ENCODE data around the gene SARS1.

SARS1 gene

GRCh38 chr1:109258481-109259466, 45.1 kb downstream of the SARS1 start:
- no peak for DNase-seq (ENCODE audit: low read depth, low spot score)
- H3K4me3 ChIP-seq (ENCODE audit: low read depth, low read length), result no peak overlapping the region
- TF ChIP-seq CTCF (IDR thresholded peaks at IDR 0.05; ENCODE audit: insufficient read depth, low read length, missing control alignments), result no peak
- ChIA-PET CTCF (interaction anchor here (1.4 to 11.4 kb wide), 3 partner anchors 21 to 274 kb away, joined by 3 to 206 read pairs (median 9); partner anchors contain the start of gene SORT1), POLR2A (no interaction called here)

DNA sequence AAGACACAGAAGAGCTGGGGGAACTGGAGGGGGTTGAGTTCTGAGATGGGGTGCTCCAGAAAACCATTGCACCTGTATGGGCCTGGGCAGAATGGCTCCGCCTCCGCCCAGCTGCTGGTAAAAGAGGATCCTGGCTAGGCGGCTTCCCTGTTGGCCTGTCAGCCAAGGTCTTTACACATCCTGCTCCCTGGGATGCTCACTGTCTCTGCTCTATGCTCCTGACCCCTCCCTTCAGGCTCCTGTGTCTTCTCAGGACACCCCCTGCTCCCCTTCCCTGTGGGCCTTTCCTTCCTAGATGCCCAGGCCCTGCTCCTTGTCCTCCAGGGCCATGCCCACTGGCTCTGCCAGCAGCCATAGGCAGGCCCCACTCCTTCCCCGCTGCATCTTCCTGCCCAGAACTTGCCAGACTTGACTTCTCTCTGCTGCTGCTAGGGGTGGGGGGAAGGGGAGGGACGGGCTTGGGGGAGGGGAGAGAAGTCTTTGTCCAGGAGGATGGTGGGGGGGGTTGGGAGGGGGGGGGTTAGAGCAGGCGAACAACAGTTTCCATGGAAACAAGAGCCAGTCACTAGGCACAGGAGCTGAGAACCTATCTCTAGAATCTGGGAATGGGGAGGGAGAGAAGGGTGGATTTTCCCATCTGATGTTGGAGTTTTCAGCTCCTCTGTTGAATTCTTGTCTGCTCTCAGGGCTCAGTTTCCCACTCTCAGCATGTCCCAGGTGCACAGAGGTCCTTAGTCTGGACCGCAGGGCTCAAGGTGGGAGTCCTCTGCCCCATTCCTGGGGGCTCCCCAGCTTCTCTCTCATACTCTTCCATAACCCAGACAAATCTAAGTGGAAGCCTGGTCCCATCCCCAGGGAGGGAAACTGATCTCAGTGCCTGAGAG, 46.2 kb downstream of the SARS1 start:
- ChIA-PET CTCF (interaction anchor here (0.5 to 11.4 kb wide), 6 partner anchors 8 to 272 kb away, joined by 3 to 206 read pairs (median 8); partner anchors contain the start of gene SORT1), POLR2A (no interaction called here)
- TF ChIP-seq CTCF (IDR thresholded peaks at IDR 0.05; ENCODE audit: insufficient read depth, low read length, missing control alignments), result no peak
- no peak overlapping the region for H3K4me3 ChIP-seq (ENCODE audit: low read depth, low read length)
- no peak for DNase-seq (ENCODE audit: low read depth, low spot score)

DNA sequence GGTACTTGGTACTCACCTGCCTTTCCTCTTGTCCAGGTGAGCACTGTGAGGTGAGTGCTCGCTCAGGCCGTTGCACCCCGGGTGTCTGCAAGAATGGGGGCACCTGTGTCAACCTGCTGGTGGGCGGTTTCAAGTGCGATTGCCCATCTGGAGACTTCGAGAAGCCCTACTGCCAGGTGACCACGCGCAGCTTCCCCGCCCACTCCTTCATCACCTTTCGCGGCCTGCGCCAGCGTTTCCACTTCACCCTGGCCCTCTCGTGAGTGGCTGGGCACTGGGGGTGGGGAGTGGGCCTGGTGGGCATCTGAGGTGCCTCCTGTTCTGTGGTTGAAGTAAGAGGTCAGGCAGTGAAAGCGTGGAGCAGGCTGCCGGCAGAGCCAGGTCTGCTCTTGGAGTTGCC, 47.3 kb downstream of the SARS1 start:
- H3K4me3 ChIP-seq (ENCODE audit: low read depth, low read length), result no peak overlapping the region
- POLR2A ChIA-PET, result no interaction called here
- no peak for TF ChIP-seq CTCF (IDR thresholded peaks at IDR 0.05; ENCODE audit: insufficient read depth, low read length, missing control alignments)
- CTCF ChIA-PET, result interaction anchor here (1.3 to 11.4 kb wide), 3 partner anchors 10 to 138 kb away, joined by 6 to 206 read pairs (median 10); partner anchors contain the start of gene SORT1
- DNase-seq (ENCODE audit: low read depth, low spot score), result no peak

DNA sequence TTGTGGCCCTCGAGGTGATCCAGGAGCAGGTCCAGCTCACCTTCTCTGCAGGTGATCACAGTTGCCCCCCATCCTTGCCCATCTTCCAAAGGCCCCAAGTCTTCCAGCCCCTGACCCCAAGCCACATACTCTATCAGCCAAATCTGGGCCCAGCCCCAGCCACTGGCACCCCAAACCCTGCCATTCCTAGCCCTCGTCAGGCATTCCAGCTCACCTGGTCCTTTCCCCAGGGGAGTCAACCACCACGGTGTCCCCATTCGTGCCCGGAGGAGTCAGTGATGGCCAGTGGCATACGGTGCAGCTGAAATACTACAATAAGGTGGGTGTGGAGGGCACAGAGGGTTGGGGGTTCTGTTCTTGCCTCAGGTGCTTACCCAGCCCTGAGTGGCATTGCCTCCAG, 47.9 kb downstream of the SARS1 start:
- no peak for DNase-seq (ENCODE audit: low read depth, low spot score)
- H3K4me3 ChIP-seq (ENCODE audit: low read depth, low read length), result no peak overlapping the region
- CTCF ChIA-PET, result interaction anchor here (2.3 to 11.4 kb wide), 2 partner anchors 15 to 137 kb away, joined by 10 to 206 read pairs; partner anchors contain the start of gene SORT1
- no peak for TF ChIP-seq CTCF (IDR thresholded peaks at IDR 0.05; ENCODE audit: insufficient read depth, low read length, missing control alignments)
- POLR2A ChIA-PET, result no interaction called here

- no peak for DNase-seq (ENCODE audit: low read depth, low spot score)
- POLR2A ChIA-PET, result no interaction called here
- H3K4me3 ChIP-seq (ENCODE audit: low read depth, low read length), result no peak overlapping the region
- CTCF ChIA-PET, result interaction anchor here (1.0 to 11.4 kb wide), 9 partner anchors 9 to 270 kb away, joined by 3 to 206 read pairs (median 24); partner anchors contain the start of genes PSRC1 and SORT1
- no peak for TF ChIP-seq CTCF (IDR thresholded peaks at IDR 0.05; ENCODE audit: insufficient read depth, low read length, missing control alignments)
Observed at GRCh38 chr1:109262231-109263055, 48.7 kb downstream of the SARS1 start.
